Lung (tissue), 12 donors: ENCODE results near the gene STIM2. TPM values are rescaled to one million over a fixed set of nuclear protein-coding genes. Genes with fewer than 3 reads are reported as not detected.

ENCODE experiments used
- ATAC-seq: fragments of 200-7000 bp; cut with Tn5 transposase; one replicate; pipeline ENCODE4 v1.9.1; 2020; ENCODE audit warnings: moderate number of reproducible peaks; ENCODE audit not compliant: insufficient read depth, low FRiP score
- DNase-seq, 3 donors: peaks; one replicate each; pipeline ENCODE4 v3.0.0-alpha.2; 2013 to 2017
- H3K27ac ChIP-seq, 2 donors: one replicate each; pipeline ENCODE4 v1.5.1; 2013; ENCODE audit warnings: mild to moderate bottlenecking in 2 of 2, moderate library complexity in 2 of 2, control low read depth in 1 of 2, inconsistent platforms in 1 of 2, low read depth in 1 of 2, low read length in 1 of 2
- H3K27me3 ChIP-seq, 3 donors: one replicate each; pipeline ENCODE4 v1.5.1; 2013; ENCODE audit warnings: low read length in 2 of 3; ENCODE audit not compliant: control insufficient read depth in 3 of 3, insufficient read depth in 3 of 3
- H3K36me3 ChIP-seq, 4 donors: one replicate each; pipeline ENCODE4 v1.5.1; 2013; ENCODE audit warnings: low read length in 4 of 4, mild to moderate bottlenecking in 1 of 4, moderate library complexity in 1 of 4; ENCODE audit not compliant: control insufficient read depth in 4 of 4, insufficient read depth in 4 of 4
- H3K4me1 ChIP-seq, 5 donors: one replicate each; pipeline ENCODE4 v1.5.1; 2013; ENCODE audit warnings: low read length in 5 of 5, mild to moderate bottlenecking in 2 of 5, moderate library complexity in 1 of 5; ENCODE audit not compliant: control insufficient read depth in 5 of 5, insufficient read depth in 5 of 5
- H3K4me3 ChIP-seq: one replicate; pipeline ENCODE4 v1.5.1; 2013; ENCODE audit warnings: mild to moderate bottlenecking, control low read depth, moderate library complexity
- H3K9ac ChIP-seq, 2 donors: one replicate each; pipeline ENCODE4 v1.5.1; 2013; ENCODE audit warnings: low read length in 2 of 2, control low read depth in 1 of 2; ENCODE audit not compliant: insufficient read depth in 1 of 2
- H3K9me3 ChIP-seq, 4 donors: one replicate each; pipeline ENCODE4 v1.5.1; 2013; ENCODE audit warnings: low read length in 3 of 4, mild to moderate bottlenecking in 1 of 4, moderate library complexity in 1 of 4; ENCODE audit not compliant: control insufficient read depth in 4 of 4, insufficient read depth in 3 of 4
- WGBS, 2 donors: extraction: QIAGEN DNeasy Blood & Tissue Kit; methylation state at CpG; one replicate each; pipeline ENCODE4 v1.1.7; 2013; 5-methylcytosine and 5-hydroxymethylcytosine counted together
- polyA plus RNA-seq, 2 donors: library from polyadenylated mRNA; stranded (reverse); fragments of 200-250 nt; gene quantifications; one replicate each; pipeline ENCODE4 v1.2.1, GENCODE V29; 2013
- total RNA-seq, 2 donors: library from RNA; depleted of rRNA in 1 of 2; stranded (reverse); fragments of >200 nt in 1 of 2; gene quantifications; one replicate each; pipeline ENCODE4 v1.2.1, GENCODE V29; 2014 to 2021
- TF ChIP-seq, protein P1 (sequence below): IDR thresholded peaks from 2 replicates; pipeline ENCODE4 v1.5.1; 2012; ENCODE audit warnings: mild to moderate bottlenecking; ENCODE audit errors: control extremely low read depth, extremely low read depth
- donor health status: control.
- donor health status: control.
- donor health status: Bipolar disorder and iron deficiency.
- donor health status: healthy.
- donor health status: DM: yes; HTN: yes; CAD: no.

The STIM2 gene
- total and polyA plus RNA-seq, 4 donors: 12.7 to 35.5 (median 25.9) TPM

DNA sequence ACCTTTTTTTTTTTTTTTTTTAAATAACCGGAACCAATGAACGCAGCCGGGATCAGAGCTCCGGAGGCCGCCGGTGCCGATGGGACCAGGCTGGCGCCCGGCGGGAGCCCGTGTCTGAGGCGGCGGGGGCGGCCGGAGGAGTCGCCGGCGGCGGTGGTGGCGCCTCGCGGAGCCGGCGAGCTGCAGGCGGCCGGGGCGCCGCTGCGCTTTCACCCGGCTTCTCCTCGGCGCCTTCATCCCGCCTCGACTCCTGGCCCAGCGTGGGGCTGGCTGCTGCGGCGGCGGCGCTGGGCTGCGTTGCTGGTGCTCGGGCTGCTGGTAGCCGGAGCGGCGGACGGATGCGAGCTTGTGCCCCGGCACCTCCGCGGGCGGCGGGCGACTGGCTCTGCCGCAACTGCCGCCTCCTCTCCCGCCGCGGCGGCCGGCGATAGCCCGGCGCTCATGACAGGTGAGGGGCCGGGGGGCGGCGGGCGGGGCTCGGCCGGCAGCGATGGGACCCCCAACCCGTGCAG, 337 bp downstream of the STIM2 start:
- Histone ChIP-seq H3K4me1 (peaks cover 0 to 52% (median 7%) of the 10 kb centered on the region in 5 donors), H3K27ac (peak overlapping the region; percentile 98 to 99), H3K9ac (peak overlapping the region in 1 of 2 donors; percentile 95), H3K36me3 (no peaks in the 10 kb centered on the region), H3K9me3 (no peaks in the 10 kb centered on the region), H3K4me3 (peak overlapping the region; percentile 88), H3K27me3 (no peaks in the 10 kb centered on the region)
- 0 to 1% methylated on average over 59 to 70 of the region's 70 CpGs for WGBS, 2 donors
- DNase-seq (peak; percentile 69 to 76 (median 74)), ATAC-seq (peak; percentile 4)
- TF ChIP-seq, protein P1, sequence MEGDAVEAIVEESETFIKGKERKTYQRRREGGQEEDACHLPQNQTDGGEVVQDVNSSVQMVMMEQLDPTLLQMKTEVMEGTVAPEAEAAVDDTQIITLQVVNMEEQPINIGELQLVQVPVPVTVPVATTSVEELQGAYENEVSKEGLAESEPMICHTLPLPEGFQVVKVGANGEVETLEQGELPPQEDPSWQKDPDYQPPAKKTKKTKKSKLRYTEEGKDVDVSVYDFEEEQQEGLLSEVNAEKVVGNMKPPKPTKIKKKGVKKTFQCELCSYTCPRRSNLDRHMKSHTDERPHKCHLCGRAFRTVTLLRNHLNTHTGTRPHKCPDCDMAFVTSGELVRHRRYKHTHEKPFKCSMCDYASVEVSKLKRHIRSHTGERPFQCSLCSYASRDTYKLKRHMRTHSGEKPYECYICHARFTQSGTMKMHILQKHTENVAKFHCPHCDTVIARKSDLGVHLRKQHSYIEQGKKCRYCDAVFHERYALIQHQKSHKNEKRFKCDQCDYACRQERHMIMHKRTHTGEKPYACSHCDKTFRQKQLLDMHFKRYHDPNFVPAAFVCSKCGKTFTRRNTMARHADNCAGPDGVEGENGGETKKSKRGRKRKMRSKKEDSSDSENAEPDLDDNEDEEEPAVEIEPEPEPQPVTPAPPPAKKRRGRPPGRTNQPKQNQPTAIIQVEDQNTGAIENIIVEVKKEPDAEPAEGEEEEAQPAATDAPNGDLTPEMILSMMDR: no peak

DNA sequence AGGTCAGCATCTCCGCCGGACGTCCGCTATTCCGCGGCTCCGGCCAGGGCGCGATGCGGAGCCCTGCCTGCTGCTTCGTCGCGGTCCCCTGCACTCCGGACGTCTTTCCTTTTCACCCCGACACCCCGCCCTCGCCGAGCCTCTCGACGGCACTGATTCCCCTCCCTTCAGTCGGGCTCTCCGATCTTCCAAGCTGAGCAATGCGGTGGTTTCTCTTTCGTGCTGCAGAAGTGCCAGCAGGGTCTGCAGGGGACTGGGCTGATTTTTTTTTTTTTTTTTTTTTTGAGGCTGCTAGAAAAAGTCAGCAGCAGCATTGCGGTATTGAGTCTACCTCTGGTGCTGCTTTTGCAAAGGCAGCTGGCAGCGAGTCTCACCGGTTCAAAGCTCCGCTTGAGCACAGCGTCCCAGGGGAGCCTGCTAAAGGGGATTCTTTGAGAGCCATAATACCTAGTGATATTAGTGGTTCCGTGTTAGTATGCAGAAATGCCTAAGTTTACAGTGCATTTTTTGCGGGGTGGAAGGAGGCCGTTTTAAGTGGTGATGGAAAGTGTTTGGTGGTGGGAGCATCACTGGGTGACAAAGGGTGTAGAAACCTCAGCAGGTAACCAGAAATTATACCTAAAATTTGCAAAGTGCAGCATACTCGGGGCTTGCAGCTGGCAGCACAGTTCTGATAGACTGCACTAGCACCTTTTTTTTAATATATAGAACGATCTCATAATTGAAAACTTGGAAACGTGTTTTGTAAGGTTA, 969 bp downstream of the STIM2 start:
- no peak for ATAC-seq
- H3K4me1 ChIP-seq: peaks cover 0 to 52% (median 10%) of the 10 kb centered on the region in 5 donors

DNA sequence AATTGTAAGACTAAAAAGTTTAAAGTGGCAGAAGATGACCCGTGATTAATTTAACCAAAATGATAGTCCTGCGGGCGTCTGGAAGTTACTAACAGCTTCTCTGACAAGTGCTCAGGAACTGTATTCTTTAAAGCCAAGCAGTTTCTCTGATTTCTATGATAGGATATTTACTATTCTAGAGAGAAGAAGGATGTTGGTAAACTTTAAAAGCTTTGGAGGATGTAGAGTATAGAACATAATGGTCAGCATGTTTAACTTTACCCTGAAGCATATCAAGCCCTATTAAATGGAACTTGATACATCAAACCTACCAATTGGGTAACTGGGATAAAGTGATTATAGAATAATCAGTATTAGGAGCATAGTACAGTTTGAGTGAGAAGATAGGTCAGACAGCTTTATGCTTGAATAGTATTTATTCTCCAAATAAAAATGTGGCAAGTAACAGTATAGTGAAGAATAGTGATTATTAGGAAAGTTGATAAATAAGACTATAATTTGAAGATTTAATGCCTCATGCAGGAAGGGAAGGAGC, 1.8 kb downstream of the STIM2 start:
- no peak overlapping the region for H3K4me3 ChIP-seq
- no peaks in the 10 kb centered on the region for H3K27me3 ChIP-seq
- peaks cover 0 to 57% (median 10%) of the 10 kb centered on the region in 5 donors for H3K4me1 ChIP-seq
- TF ChIP-seq, protein P1: no peak
- no peaks in the 10 kb centered on the region for H3K36me3 ChIP-seq
- no peak for ATAC-seq
- 4 to 5% methylated on average over 3 of the region's 3 CpGs for WGBS, 2 donors
- H3K9ac ChIP-seq: peak overlapping the region in 1 of 2 donors; percentile 95
- peak in 1 of 3 donors; percentile 44 for DNase-seq
- H3K9me3 ChIP-seq: no peaks in the 10 kb centered on the region
- no peak overlapping the region for H3K27ac ChIP-seq

More for the DNA sequence above, 969 bp downstream of the STIM2 start:
- WGBS, 2 donors: 0% methylated on average over 25 to 36 of the region's 36 CpGs
- TF ChIP-seq, protein P1: no peak
- H3K4me3 ChIP-seq: peak overlapping the region; percentile 88
- no peaks in the 10 kb centered on the region for H3K27me3 ChIP-seq
- peak; percentile 82 to 86 (median 83) for DNase-seq
- no peaks in the 10 kb centered on the region for H3K9me3 ChIP-seq
- H3K9ac ChIP-seq: peak overlapping the region in 1 of 2 donors; percentile 95
- peak overlapping the region; percentile 98 to 99 for H3K27ac ChIP-seq
- H3K36me3 ChIP-seq: no peaks in the 10 kb centered on the region
